ENCODE measurements around the gene FCN1.

Gene FCN1

GRCh38 chr9:134936346-134937163 is 18.8 kb upstream of the FCN1 start:
- H3K4me1 ChIP-seq (ENCODE audit: insufficient read depth, poor library complexity, severe bottlenecking) = no peaks in the 10 kb centered on the region
- peak; percentile 27 for DNase-seq (ENCODE audit: low spot score)
- ATAC-seq (ENCODE audit: low read depth) = no peak
- H3K27me3 ChIP-seq (ENCODE audit: insufficient read depth, poor library complexity, severe bottlenecking) = peaks cover 68% of the 10 kb centered on the region
- no peak overlapping the region for H3K27ac ChIP-seq (ENCODE audit: poor library complexity, severe bottlenecking)
- H3K4me3 ChIP-seq (ENCODE audit: severe bottlenecking) = no peak overlapping the region
- no peaks in the 10 kb centered on the region for H3K9me3 ChIP-seq (ENCODE audit: severe bottlenecking)
- TF ChIP-seq CTCF (IDR thresholded peaks at IDR 0.05; ENCODE audit: poor library complexity, severe bottlenecking) = no peak
- no peaks in the 10 kb centered on the region for H3K36me3 ChIP-seq (ENCODE audit: low read depth)

DNA sequence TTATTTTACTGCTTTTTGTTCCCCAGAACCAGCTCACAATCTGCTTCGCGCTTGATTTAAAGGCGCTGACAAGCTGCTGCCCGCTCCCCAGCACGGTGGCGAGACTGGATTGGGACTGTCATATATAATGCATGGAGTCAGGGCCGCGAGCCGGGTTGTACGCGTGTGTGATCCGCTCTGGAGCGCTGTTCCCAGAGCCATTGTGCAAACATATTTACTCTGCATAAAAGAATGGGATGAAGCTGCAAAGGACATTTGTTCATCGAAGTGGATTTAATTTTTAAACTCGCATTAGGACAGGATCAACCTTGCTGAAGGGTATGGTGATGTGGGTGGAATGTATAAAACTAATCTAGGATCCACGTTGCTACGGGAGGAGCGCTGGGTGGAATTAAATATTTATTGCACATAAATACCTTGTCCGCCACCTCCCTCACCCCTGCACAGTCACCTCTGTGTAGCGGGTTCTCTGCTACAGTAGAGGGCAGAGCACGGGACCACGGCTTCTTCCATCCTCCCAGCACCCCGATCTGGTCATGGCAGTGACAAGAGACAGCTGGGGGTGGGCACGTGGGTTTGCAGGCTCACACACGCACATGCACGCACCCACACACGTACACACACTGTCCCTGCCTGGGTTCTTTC is 18.1 kb upstream of the FCN1 start:
- no peak for ATAC-seq (ENCODE audit: low read depth)
- H3K27me3 ChIP-seq (ENCODE audit: insufficient read depth, poor library complexity, severe bottlenecking) = peaks cover 69% of the 10 kb centered on the region
- peak; percentile 38 for DNase-seq (ENCODE audit: low spot score)
- TF ChIP-seq CTCF (IDR thresholded peaks at IDR 0.05; ENCODE audit: poor library complexity, severe bottlenecking) = no peak
- no peaks in the 10 kb centered on the region for H3K9me3 ChIP-seq (ENCODE audit: severe bottlenecking)
- H3K4me1 ChIP-seq (ENCODE audit: insufficient read depth, poor library complexity, severe bottlenecking) = no peaks in the 10 kb centered on the region
- no peaks in the 10 kb centered on the region for H3K36me3 ChIP-seq (ENCODE audit: low read depth)
- no peak overlapping the region for H3K27ac ChIP-seq (ENCODE audit: poor library complexity, severe bottlenecking)
- no peak overlapping the region for H3K4me3 ChIP-seq (ENCODE audit: severe bottlenecking)

GRCh38 chr9:134935056-134935640 is 17.4 kb upstream of the FCN1 start:
- ATAC-seq (ENCODE audit: low read depth) (no peak), DNase-seq (ENCODE audit: low spot score) (peak; percentile 45)
- no peaks in the 10 kb centered on the region for H3K9me3 ChIP-seq (ENCODE audit: severe bottlenecking)
- H3K4me3 ChIP-seq (ENCODE audit: severe bottlenecking) = no peak overlapping the region
- H3K27ac ChIP-seq (ENCODE audit: poor library complexity, severe bottlenecking) = no peak overlapping the region
- peaks cover 69% of the 10 kb centered on the region for H3K27me3 ChIP-seq (ENCODE audit: insufficient read depth, poor library complexity, severe bottlenecking)
- no peaks in the 10 kb centered on the region for H3K4me1 ChIP-seq (ENCODE audit: insufficient read depth, poor library complexity, severe bottlenecking)
- no peak for TF ChIP-seq CTCF (IDR thresholded peaks at IDR 0.05; ENCODE audit: poor library complexity, severe bottlenecking)
- no peaks in the 10 kb centered on the region for H3K36me3 ChIP-seq (ENCODE audit: low read depth)

DNA sequence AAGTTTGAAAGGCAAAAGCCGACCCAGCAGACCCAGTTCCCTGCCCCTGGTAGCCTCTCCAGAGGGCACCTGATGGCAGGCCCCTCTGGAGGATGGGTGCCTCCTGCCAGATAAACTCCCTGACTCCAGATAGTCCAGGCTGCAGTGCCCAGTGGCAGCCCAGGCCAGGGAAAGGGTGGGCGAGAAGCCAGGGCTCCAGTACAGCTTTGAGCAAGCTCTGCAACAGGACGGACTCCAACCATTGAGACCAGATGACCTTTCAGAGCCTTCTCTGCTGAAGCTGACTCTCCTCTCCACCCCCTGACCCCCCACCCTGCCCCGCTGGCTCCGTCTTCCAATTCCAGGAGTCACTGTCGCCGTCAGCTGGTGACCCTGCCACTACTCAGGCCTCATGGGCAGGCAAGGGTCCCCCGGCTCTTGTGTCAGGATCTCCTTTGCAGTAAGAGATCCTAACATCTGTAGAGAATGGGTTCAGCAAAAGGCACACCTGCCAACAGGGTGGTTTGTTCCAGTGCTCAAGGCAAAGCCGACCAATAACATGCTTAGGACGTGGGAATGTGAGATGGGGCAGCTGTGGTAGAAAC is 15.5 kb upstream of the FCN1 start:
- Histone ChIP-seq H3K4me3 (ENCODE audit: severe bottlenecking) (no peak overlapping the region), H3K9me3 (ENCODE audit: severe bottlenecking) (no peaks in the 10 kb centered on the region), H3K4me1 (ENCODE audit: insufficient read depth, poor library complexity, severe bottlenecking) (no peaks in the 10 kb centered on the region), H3K36me3 (ENCODE audit: low read depth) (no peaks in the 10 kb centered on the region), H3K27ac (ENCODE audit: poor library complexity, severe bottlenecking) (no peak overlapping the region), H3K27me3 (ENCODE audit: insufficient read depth, poor library complexity, severe bottlenecking) (peaks cover 74% of the 10 kb centered on the region)
- ATAC-seq (ENCODE audit: low read depth) (no peak), DNase-seq (ENCODE audit: low spot score) (peak; percentile 29)
- TF ChIP-seq CTCF (IDR thresholded peaks at IDR 0.05; ENCODE audit: poor library complexity, severe bottlenecking) = no peak
